NK-92 (cell line): ENCODE data around the gene SDSL.

Experiments used
- DNase-seq: peaks from one replicate; lab custom pipeline; 2025; ENCODE audit not compliant: unreplicated experiment; lab: John Stamatoyannopoulos, UW

Gene SDSL

GRCh38 chr12:113467502-113468364, 45.6 kb downstream of the SDSL start:
- no peak for DNase-seq

- no peak for DNase-seq
These were observed 46.4 kb downstream of the SDSL start for GRCh38 chr12:113468365-113469223.

- DNase-seq, result no peak
These were observed 47.2 kb downstream of the SDSL start for GRCh38 chr12:113469224-113469948.

GRCh38 chr12:113469949-113470743, 48.0 kb downstream of the SDSL start:
- DNase-seq, result no peak

- no peak for DNase-seq
These were observed 48.9 kb downstream of the SDSL start for GRCh38 chr12:113470871-113471618.

GRCh38 chr12:113471619-113472171, 49.5 kb downstream of the SDSL start, which contains the start of gene LHX5:
Gene LHX5, minus strand, starts transcription at chr12:113471871. Its CDS starts 373 bp downstream, at chr12:113471498.
- DNase-seq, result no peak

GRCh38 chr12:113472191-113473121, 50.3 kb downstream of the SDSL start:
- DNase-seq, result no peak

- no peak for DNase-seq
These were observed 51.2 kb downstream of the SDSL start for GRCh38 chr12:113473400-113473799.

- no peak for DNase-seq
These were observed 51.8 kb downstream of the SDSL start for GRCh38 chr12:113473942-113474341.

GRCh38 chr12:113474635-113475436, 52.7 kb downstream of the SDSL start:
- DNase-seq, result no peak

- DNase-seq, result no peak
These were observed 53.4 kb downstream of the SDSL start for GRCh38 chr12:113475451-113476175.

GRCh38 chr12:113476176-113476986, 54.2 kb downstream of the SDSL start:
- no peak for DNase-seq

GRCh38 chr12:113477171-113477841, 55.1 kb downstream of the SDSL start:
- DNase-seq, result no peak

- no peak for DNase-seq
These were observed 55.6 kb downstream of the SDSL start for GRCh38 chr12:113477842-113478215.

- DNase-seq, result no peak
These were observed 56.3 kb downstream of the SDSL start for GRCh38 chr12:113478351-113479011.
